ENCODE results near the gene STAG1. TPM values are rescaled to one million over a fixed set of nuclear protein-coding genes. Genes with fewer than 3 reads are reported as not detected.
"Not testable (repeated sequence)": the region's sequence is repeated elsewhere in the genome, so short reads cannot be mapped to it uniquely, and the experiment has no call there.

The STAG1 gene
- total RNA-seq, 1 donor from 2014 or later = 53.9 TPM

DNA sequence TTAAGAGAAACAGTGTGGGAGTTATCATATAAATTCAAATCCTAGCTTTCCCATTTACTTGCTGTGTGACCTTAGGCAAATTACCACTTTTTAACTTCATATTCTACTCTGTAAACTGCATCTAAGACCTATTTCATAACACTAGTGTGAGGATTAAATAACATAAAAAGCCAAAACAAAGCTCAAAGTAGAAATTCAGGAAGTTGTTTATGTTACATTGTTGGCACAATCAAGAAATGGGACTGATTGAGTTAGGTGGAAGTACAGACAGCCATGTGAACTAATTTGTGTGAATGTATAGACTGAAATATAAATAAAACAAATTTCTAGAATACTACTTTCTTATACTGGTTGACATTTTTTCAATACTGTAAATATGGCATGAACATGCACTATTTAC, 131.7 kb downstream of the STAG1 start:
- no peak for DNase-seq (ENCODE audit: extremely low spot score, unreplicated experiment)
- Mint-ChIP-seq H3K4me3 (ENCODE audit: unreplicated experiment) (no peak overlapping the region), H3K9me3 (ENCODE audit: unreplicated experiment) (no peaks in the 10 kb centered on the region), H3K27ac (ENCODE audit: unreplicated experiment) (no peak overlapping the region), H3K36me3 (ENCODE audit: unreplicated experiment) (peaks cover 14% of the 10 kb centered on the region), H3K4me1 (ENCODE audit: unreplicated experiment) (peaks cover 5% of the 10 kb centered on the region), H3K27me3 (ENCODE audit: unreplicated experiment) (no peaks in the 10 kb centered on the region)
- TF ChIP-seq, protein P1, sequence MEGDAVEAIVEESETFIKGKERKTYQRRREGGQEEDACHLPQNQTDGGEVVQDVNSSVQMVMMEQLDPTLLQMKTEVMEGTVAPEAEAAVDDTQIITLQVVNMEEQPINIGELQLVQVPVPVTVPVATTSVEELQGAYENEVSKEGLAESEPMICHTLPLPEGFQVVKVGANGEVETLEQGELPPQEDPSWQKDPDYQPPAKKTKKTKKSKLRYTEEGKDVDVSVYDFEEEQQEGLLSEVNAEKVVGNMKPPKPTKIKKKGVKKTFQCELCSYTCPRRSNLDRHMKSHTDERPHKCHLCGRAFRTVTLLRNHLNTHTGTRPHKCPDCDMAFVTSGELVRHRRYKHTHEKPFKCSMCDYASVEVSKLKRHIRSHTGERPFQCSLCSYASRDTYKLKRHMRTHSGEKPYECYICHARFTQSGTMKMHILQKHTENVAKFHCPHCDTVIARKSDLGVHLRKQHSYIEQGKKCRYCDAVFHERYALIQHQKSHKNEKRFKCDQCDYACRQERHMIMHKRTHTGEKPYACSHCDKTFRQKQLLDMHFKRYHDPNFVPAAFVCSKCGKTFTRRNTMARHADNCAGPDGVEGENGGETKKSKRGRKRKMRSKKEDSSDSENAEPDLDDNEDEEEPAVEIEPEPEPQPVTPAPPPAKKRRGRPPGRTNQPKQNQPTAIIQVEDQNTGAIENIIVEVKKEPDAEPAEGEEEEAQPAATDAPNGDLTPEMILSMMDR (IDR thresholded peaks at IDR 0.05) = no peak

DNA sequence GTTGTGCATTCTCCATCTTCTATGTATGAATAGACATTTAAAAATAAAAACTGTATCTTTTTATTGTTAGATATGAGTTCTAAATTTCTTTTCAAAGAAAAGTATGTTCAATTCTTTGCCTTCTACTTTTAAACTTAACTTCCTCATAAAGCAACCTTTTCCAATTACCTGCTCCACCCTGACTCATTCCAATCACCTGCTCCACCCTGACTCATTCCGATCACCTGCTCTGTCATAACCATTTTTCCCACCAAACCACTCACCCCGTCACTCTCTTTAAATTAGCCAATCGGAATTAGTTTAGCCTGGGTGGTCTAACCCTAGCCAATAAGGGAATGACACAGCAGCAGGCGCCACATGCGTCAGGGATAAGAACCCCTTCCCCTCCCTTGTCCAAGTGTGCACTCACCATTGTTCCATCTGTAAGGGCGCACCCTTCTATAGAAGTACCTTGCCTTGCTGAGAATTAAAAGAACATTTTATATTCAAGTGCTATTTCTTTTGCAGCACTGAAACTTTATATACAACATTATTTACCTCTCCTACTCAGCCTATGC, 134.1 kb downstream of the STAG1 start:
- not testable (repeated sequence) for H3K4me1 Mint-ChIP-seq (ENCODE audit: unreplicated experiment); H3K9me3 Mint-ChIP-seq (ENCODE audit: unreplicated experiment); H3K27me3 Mint-ChIP-seq (ENCODE audit: unreplicated experiment); H3K27ac Mint-ChIP-seq (ENCODE audit: unreplicated experiment); DNase-seq (ENCODE audit: extremely low spot score, unreplicated experiment); H3K4me3 Mint-ChIP-seq (ENCODE audit: unreplicated experiment)
- peaks cover 14% of the 10 kb centered on the region for H3K36me3 Mint-ChIP-seq (ENCODE audit: unreplicated experiment)

DNA sequence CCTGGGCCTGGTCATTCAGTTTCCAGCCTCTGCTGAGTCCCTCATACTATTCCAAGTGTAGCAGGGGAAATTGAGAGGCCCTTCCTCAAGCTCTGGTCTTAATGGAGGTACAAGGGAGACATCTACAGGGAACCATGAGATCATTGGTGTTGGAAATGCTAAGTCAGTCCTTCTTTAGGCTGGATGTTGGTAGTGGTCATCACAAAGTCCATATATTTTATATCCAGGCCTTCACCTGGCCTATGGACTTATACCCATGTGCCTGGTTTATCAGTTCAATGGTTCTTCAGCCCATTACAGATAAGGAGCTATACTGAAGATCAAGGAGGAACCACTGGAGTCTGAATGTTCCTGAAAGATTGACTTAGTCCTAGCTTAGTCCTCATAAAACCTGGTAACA, 135.0 kb downstream of the STAG1 start:
- TF ChIP-seq, protein P1 (IDR thresholded peaks at IDR 0.05) = no peak
- Mint-ChIP-seq H3K27ac (ENCODE audit: unreplicated experiment) (no peak overlapping the region), H3K4me3 (ENCODE audit: unreplicated experiment) (no peak overlapping the region), H3K4me1 (ENCODE audit: unreplicated experiment) (peaks cover 3% of the 10 kb centered on the region), H3K27me3 (ENCODE audit: unreplicated experiment) (no peaks in the 10 kb centered on the region), H3K36me3 (ENCODE audit: unreplicated experiment) (peaks cover 13% of the 10 kb centered on the region), H3K9me3 (ENCODE audit: unreplicated experiment) (no peaks in the 10 kb centered on the region)
- DNase-seq (ENCODE audit: extremely low spot score, unreplicated experiment) = no peak

DNA sequence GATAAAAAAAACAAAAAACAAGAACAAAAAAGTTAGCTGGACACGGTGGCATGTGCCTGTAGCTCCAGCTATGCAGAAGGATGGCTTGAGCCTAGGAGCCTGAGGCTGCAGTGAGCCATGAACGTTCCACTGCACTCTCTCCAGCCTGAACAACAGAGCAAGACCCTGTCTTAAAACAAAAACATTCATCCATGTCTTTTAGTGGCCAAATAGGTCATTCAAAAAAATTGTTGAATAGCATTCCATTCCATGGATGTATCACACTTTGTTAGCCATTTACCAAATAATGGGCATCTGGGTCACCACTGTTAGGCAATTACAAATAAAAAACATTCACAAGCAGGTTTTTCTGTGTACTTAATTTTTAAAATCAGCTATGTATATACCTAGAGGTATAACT, 139.7 kb downstream of the STAG1 start:
- H3K4me1 Mint-ChIP-seq (ENCODE audit: unreplicated experiment) = peaks cover 3% of the 10 kb centered on the region
- H3K4me3 Mint-ChIP-seq (ENCODE audit: unreplicated experiment) = no peak overlapping the region
- DNase-seq (ENCODE audit: extremely low spot score, unreplicated experiment) = no peak
- no peaks in the 10 kb centered on the region for H3K9me3 Mint-ChIP-seq (ENCODE audit: unreplicated experiment)
- no peaks in the 10 kb centered on the region for H3K27me3 Mint-ChIP-seq (ENCODE audit: unreplicated experiment)
- no peak overlapping the region for H3K27ac Mint-ChIP-seq (ENCODE audit: unreplicated experiment)
- H3K36me3 Mint-ChIP-seq (ENCODE audit: unreplicated experiment) = peaks cover 6% of the 10 kb centered on the region
- TF ChIP-seq, protein P1 (IDR thresholded peaks at IDR 0.05) = no peak

DNA sequence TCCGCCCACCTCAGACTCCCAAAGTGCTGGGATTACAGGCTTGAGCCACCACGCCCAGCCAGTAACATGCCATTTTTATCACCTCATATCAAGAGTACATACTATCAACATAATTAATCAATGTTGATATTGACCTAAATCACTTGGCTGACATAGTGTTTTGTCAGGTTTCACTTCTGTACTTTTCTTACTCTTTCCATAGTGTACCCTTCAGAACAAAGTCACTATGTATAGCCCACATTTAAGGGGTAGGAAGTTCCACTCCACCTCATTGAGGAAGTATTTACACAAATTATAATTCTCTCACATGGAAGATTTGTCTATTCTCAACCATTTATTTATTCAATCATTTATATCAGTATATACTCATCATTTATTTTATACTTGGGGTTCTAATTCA, 145.2 kb downstream of the STAG1 start:
- no peaks in the 10 kb centered on the region for H3K27me3 Mint-ChIP-seq (ENCODE audit: unreplicated experiment)
- H3K27ac Mint-ChIP-seq (ENCODE audit: unreplicated experiment) = no peak overlapping the region
- H3K4me3 Mint-ChIP-seq (ENCODE audit: unreplicated experiment) = no peak overlapping the region
- no peaks in the 10 kb centered on the region for H3K9me3 Mint-ChIP-seq (ENCODE audit: unreplicated experiment)
- DNase-seq (ENCODE audit: extremely low spot score, unreplicated experiment) = no peak
- H3K4me1 Mint-ChIP-seq (ENCODE audit: unreplicated experiment) = peaks cover 8% of the 10 kb centered on the region
- H3K36me3 Mint-ChIP-seq (ENCODE audit: unreplicated experiment) = peaks cover 16% of the 10 kb centered on the region
- TF ChIP-seq, protein P1 (IDR thresholded peaks at IDR 0.05) = no peak

DNA sequence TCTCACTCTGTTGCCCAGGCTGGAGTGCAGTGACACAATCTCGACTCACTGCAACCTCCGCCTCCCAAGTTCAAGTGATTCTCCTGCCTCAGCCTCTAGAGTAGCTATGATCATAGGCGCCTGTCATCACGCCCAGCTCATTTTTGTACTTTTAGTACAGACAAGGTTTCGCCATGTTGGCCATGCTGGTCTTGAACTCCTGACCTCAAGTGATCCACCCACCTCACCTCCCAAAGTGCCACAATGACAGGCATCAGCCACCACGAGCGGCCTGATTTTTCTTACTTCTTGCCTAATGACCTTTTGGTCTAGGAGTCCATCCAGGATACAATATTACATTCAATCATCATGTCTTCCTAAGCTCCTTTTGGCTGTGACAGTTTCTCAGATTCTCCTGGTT, 146.0 kb downstream of the STAG1 start:
- H3K36me3 Mint-ChIP-seq (ENCODE audit: unreplicated experiment) = peaks cover 18% of the 10 kb centered on the region
- not testable (repeated sequence) for H3K27ac Mint-ChIP-seq (ENCODE audit: unreplicated experiment); DNase-seq (ENCODE audit: extremely low spot score, unreplicated experiment); H3K4me3 Mint-ChIP-seq (ENCODE audit: unreplicated experiment); H3K4me1 Mint-ChIP-seq (ENCODE audit: unreplicated experiment); H3K9me3 Mint-ChIP-seq (ENCODE audit: unreplicated experiment); H3K27me3 Mint-ChIP-seq (ENCODE audit: unreplicated experiment)
